ENCODE measurements around the gene SERPINE3. TPM values are rescaled to one million over a fixed set of nuclear protein-coding genes. Genes with fewer than 3 reads are reported as not detected.

SERPINE3 gene
- not detected for total RNA-seq
- not detected for polyA plus RNA-seq

GRCh38 chr13:51339354-51339753, at the start of gene SERPINE3:
Gene SERPINE3, plus strand, starts transcription at chr13:51339691. Its CDS starts 1,401 bp downstream, at chr13:51341092.
- H3K36me3 ChIP-seq (ENCODE audit: insufficient read depth, low read length), result no peaks in the 10 kb centered on the region
- no peaks in the 10 kb centered on the region for H3K4me1 ChIP-seq (ENCODE audit: insufficient read depth, low read length)
- CTCF ChIA-PET, result no interaction called here
- no peak for DNase-seq
- peaks cover 0 to 2% of the 10 kb centered on the region in 2 donors for H3K27me3 Mint-ChIP-seq
- no peaks in the 10 kb centered on the region for H3K4me1 Mint-ChIP-seq
- POLR2A ChIA-PET, result no interaction called here
- no peak within 1 kb of the TSS for H3K27ac ChIP-seq (ENCODE audit: low read depth, low read length)
- H3K36me3 Mint-ChIP-seq, result no peaks in the 10 kb centered on the region
- H3K27me3 ChIP-seq (ENCODE audit: insufficient read depth, low read length, poor library complexity, severe bottlenecking), result no peaks in the 10 kb centered on the region
- no peaks in the 10 kb centered on the region for H3K9me3 Mint-ChIP-seq
- no peak within 1 kb of the TSS for H3K4me3 Mint-ChIP-seq
- H3K4me3 ChIP-seq (ENCODE audit: low read length), result no peak within 1 kb of the TSS
- H3K27ac Mint-ChIP-seq, result no peak within 1 kb of the TSS
- no peaks in the 10 kb centered on the region for H3K9me3 ChIP-seq (ENCODE audit: low read length)

DNA sequence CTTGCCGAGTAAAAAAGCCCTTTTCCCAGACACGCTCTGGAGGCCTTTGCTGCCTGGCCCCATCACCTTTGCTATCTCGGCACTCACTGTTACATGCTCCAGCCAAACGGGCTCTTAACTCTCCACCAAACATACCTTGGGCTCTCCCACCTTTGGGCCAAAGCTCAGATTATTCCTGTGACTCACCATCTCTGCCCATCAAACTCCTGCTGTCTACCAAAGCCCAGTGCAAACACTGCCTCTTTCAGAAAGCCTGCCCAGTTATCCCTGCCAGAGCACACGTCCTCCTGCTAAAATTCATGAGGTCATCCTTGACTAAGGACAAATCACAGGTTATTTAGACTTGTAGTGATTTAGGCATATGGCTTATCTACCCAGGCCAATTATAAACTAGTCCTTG, 48.1 kb upstream of the SERPINE3 start:
- H3K4me1 ChIP-seq (ENCODE audit: insufficient read depth, low read length), result no peaks in the 10 kb centered on the region
- Mint-ChIP-seq H3K4me3 (no peak overlapping the region), H3K4me1 (no peaks in the 10 kb centered on the region), H3K27me3 (peaks cover 0 to 10% of the 10 kb centered on the region in 2 donors), H3K27ac (peak overlapping the region in 1 of 8 donors; percentile 61), H3K36me3 (no peaks in the 10 kb centered on the region), H3K9me3 (no peaks in the 10 kb centered on the region)
- DNase-seq, result no peak
- ChIA-PET POLR2A (no interaction called here), CTCF (no interaction called here)
- no peak overlapping the region for H3K4me3 ChIP-seq (ENCODE audit: low read length)
- no peaks in the 10 kb centered on the region for H3K36me3 ChIP-seq (ENCODE audit: insufficient read depth, low read length)
- no peak overlapping the region for H3K27ac ChIP-seq (ENCODE audit: low read depth, low read length)
- H3K9me3 ChIP-seq (ENCODE audit: low read length), result no peaks in the 10 kb centered on the region
- no peaks in the 10 kb centered on the region for H3K27me3 ChIP-seq (ENCODE audit: insufficient read depth, low read length, poor library complexity, severe bottlenecking)

DNA sequence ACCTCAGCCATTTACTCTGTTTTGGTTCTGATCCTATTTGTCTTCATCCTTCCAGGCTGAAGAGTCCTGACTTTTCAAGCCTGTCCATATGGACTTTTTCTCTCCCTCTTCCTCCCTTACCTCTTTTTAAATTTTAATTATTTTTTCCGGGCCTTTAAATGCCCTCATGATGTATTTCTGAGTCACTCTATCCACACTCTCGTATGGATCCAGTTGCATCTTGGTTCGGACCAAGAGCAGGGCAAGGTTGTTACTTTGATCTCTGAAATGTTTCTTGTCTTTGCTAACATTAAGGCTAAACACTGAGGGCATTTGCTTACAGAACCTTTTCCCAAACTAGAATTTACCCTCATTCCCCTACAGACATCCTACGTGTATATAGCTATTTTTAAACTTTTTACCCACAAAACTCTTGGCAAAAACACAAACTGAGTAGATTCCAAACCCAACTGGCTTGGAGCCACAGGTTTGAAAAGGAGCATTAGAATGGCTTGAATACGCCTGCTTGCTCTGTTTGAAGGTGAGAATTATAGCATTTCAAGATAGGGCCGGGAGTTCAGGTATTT, 47.4 kb upstream of the SERPINE3 start:
- Mint-ChIP-seq H3K4me3 (no peak overlapping the region), H3K4me1 (no peaks in the 10 kb centered on the region), H3K27ac (no peak overlapping the region), H3K36me3 (no peaks in the 10 kb centered on the region), H3K9me3 (no peaks in the 10 kb centered on the region), H3K27me3 (peaks cover 0 to 7% of the 10 kb centered on the region in 2 donors)
- DNase-seq, result no peak
- H3K9me3 ChIP-seq (ENCODE audit: low read length), result no peaks in the 10 kb centered on the region
- no peaks in the 10 kb centered on the region for H3K4me1 ChIP-seq (ENCODE audit: insufficient read depth, low read length)
- no peak overlapping the region for H3K27ac ChIP-seq (ENCODE audit: low read depth, low read length)
- H3K36me3 ChIP-seq (ENCODE audit: insufficient read depth, low read length), result no peaks in the 10 kb centered on the region
- ChIA-PET POLR2A (no interaction called here), CTCF (no interaction called here)
- no peaks in the 10 kb centered on the region for H3K27me3 ChIP-seq (ENCODE audit: insufficient read depth, low read length, poor library complexity, severe bottlenecking)
- H3K4me3 ChIP-seq (ENCODE audit: low read length), result no peak overlapping the region

GRCh38 chr13:51297556-51297955, 41.9 kb upstream of the SERPINE3 start:
- POLR2A ChIA-PET, result no interaction called here

GRCh38 chr13:51298812-51299211, 40.7 kb upstream of the SERPINE3 start:
- CTCF ChIA-PET, result interaction anchor here (1.4 kb wide), 1 partner anchor 12 kb away, joined by 12 read pairs; no protein-coding TSS in a partner anchor
- no peaks in the 10 kb centered on the region for H3K9me3 ChIP-seq (ENCODE audit: low read length)
- POLR2A ChIA-PET, result no interaction called here
- no peaks in the 10 kb centered on the region for H3K4me1 ChIP-seq (ENCODE audit: insufficient read depth, low read length)
- no peaks in the 10 kb centered on the region for H3K27me3 ChIP-seq (ENCODE audit: insufficient read depth, low read length, poor library complexity, severe bottlenecking)
- no peak overlapping the region for H3K27ac ChIP-seq (ENCODE audit: low read depth, low read length)
- no peaks in the 10 kb centered on the region for H3K36me3 ChIP-seq (ENCODE audit: insufficient read depth, low read length)
- H3K27me3 Mint-ChIP-seq, result peaks cover 6 to 23% of the 10 kb centered on the region in 2 donors
- H3K4me1 Mint-ChIP-seq, result no peaks in the 10 kb centered on the region
- no peak overlapping the region for H3K27ac Mint-ChIP-seq
- no peak overlapping the region for H3K4me3 ChIP-seq (ENCODE audit: low read length)
- H3K36me3 Mint-ChIP-seq, result no peaks in the 10 kb centered on the region
- no peaks in the 10 kb centered on the region for H3K9me3 Mint-ChIP-seq
- DNase-seq, result no peak
- H3K4me3 Mint-ChIP-seq, result no peak overlapping the region

More at GRCh38 chr13:51297556-51297955, 41.9 kb upstream of the SERPINE3 start:
- Histone ChIP-seq H3K4me1 (ENCODE audit: insufficient read depth, low read length) (no peaks in the 10 kb centered on the region), H3K9me3 (ENCODE audit: low read length) (no peaks in the 10 kb centered on the region), H3K27me3 (ENCODE audit: insufficient read depth, low read length, poor library complexity, severe bottlenecking) (no peaks in the 10 kb centered on the region), H3K4me3 (ENCODE audit: low read length) (no peak overlapping the region), H3K27ac (ENCODE audit: low read depth, low read length) (no peak overlapping the region), H3K36me3 (ENCODE audit: insufficient read depth, low read length) (no peaks in the 10 kb centered on the region)
- CTCF ChIA-PET, result interaction anchor here (1.4 kb wide), 1 partner anchor 11 kb away, joined by 12 read pairs; no protein-coding TSS in a partner anchor
- no peaks in the 10 kb centered on the region for H3K4me1 Mint-ChIP-seq
- H3K27ac Mint-ChIP-seq, result no peak overlapping the region
- H3K36me3 Mint-ChIP-seq, result no peaks in the 10 kb centered on the region
- peaks cover 6 to 26% of the 10 kb centered on the region in 2 donors for H3K27me3 Mint-ChIP-seq
- no peak overlapping the region for H3K4me3 Mint-ChIP-seq
- no peak for DNase-seq
- H3K9me3 Mint-ChIP-seq, result no peaks in the 10 kb centered on the region

GRCh38 chr13:51303063-51303552, 36.4 kb upstream of the SERPINE3 start:
- no peak for DNase-seq
- no peak overlapping the region for H3K27ac ChIP-seq (ENCODE audit: low read depth, low read length)
- no peak overlapping the region for H3K4me3 Mint-ChIP-seq
- no peaks in the 10 kb centered on the region for H3K4me1 ChIP-seq (ENCODE audit: insufficient read depth, low read length)
- no peaks in the 10 kb centered on the region for H3K27me3 ChIP-seq (ENCODE audit: insufficient read depth, low read length, poor library complexity, severe bottlenecking)
- H3K9me3 Mint-ChIP-seq, result no peaks in the 10 kb centered on the region
- no peaks in the 10 kb centered on the region for H3K9me3 ChIP-seq (ENCODE audit: low read length)
- H3K27me3 Mint-ChIP-seq, result peaks cover 10 to 20% of the 10 kb centered on the region in 2 donors
- ChIA-PET POLR2A (no interaction called here), CTCF (interaction anchor here (3.1 kb wide), 1 partner anchor 16 kb away, joined by 13 read pairs; no protein-coding TSS in a partner anchor)
- H3K36me3 Mint-ChIP-seq, result no peaks in the 10 kb centered on the region
- no peaks in the 10 kb centered on the region for H3K4me1 Mint-ChIP-seq
- no peaks in the 10 kb centered on the region for H3K36me3 ChIP-seq (ENCODE audit: insufficient read depth, low read length)
- no peak overlapping the region for H3K4me3 ChIP-seq (ENCODE audit: low read length)
- no peak overlapping the region for H3K27ac Mint-ChIP-seq

GRCh38 chr13:51303882-51304281, 35.6 kb upstream of the SERPINE3 start:
- Mint-ChIP-seq H3K9me3 (no peaks in the 10 kb centered on the region), H3K36me3 (no peaks in the 10 kb centered on the region), H3K4me1 (no peaks in the 10 kb centered on the region), H3K27me3 (peaks cover 10 to 20% of the 10 kb centered on the region in 2 donors), H3K4me3 (no peak overlapping the region), H3K27ac (no peak overlapping the region)
- no peaks in the 10 kb centered on the region for H3K4me1 ChIP-seq (ENCODE audit: insufficient read depth, low read length)
- POLR2A ChIA-PET, result no interaction called here
- DNase-seq, result no peak
- H3K27ac ChIP-seq (ENCODE audit: low read depth, low read length), result no peak overlapping the region
- no peak overlapping the region for H3K4me3 ChIP-seq (ENCODE audit: low read length)
- CTCF ChIA-PET, result interaction anchor here (3.1 kb wide), 1 partner anchor 17 kb away, joined by 13 read pairs; no protein-coding TSS in a partner anchor
- H3K9me3 ChIP-seq (ENCODE audit: low read length), result no peaks in the 10 kb centered on the region
- no peaks in the 10 kb centered on the region for H3K36me3 ChIP-seq (ENCODE audit: insufficient read depth, low read length)
- H3K27me3 ChIP-seq (ENCODE audit: insufficient read depth, low read length, poor library complexity, severe bottlenecking), result no peaks in the 10 kb centered on the region

GRCh38 chr13:51305271-51305967, 34.1 kb upstream of the SERPINE3 start:
- ChIA-PET CTCF (no interaction called here), POLR2A (no interaction called here)
- H3K27me3 ChIP-seq (ENCODE audit: insufficient read depth, low read length, poor library complexity, severe bottlenecking), result no peaks in the 10 kb centered on the region
- DNase-seq, result no peak
- no peaks in the 10 kb centered on the region for H3K36me3 ChIP-seq (ENCODE audit: insufficient read depth, low read length)
- Mint-ChIP-seq H3K36me3 (no peaks in the 10 kb centered on the region), H3K9me3 (no peaks in the 10 kb centered on the region), H3K27me3 (peaks cover 7 to 16% of the 10 kb centered on the region in 2 donors), H3K27ac (no peak overlapping the region), H3K4me3 (no peak overlapping the region), H3K4me1 (no peaks in the 10 kb centered on the region)
- no peak overlapping the region for H3K27ac ChIP-seq (ENCODE audit: low read depth, low read length)
- no peaks in the 10 kb centered on the region for H3K4me1 ChIP-seq (ENCODE audit: insufficient read depth, low read length)
- H3K9me3 ChIP-seq (ENCODE audit: low read length), result no peaks in the 10 kb centered on the region
- no peak overlapping the region for H3K4me3 ChIP-seq (ENCODE audit: low read length)
